Stimulated activated CD8-positive, alpha-beta memory T cell treated with anti-CD3 and anti-CD28 coated beads, Interleukin-4, amount 100 ng/mL, for 48 hours (primary cell): ENCODE data around the gene SMO.

Source experiments
- DNase-seq: peaks from one replicate; pipeline ENCODE4 v3.0.0-alpha.2; 2020

Gene SMO

GRCh38 chr7:129188372-129188891 is at the start of gene SMO:
Gene SMO, plus strand, starts transcription at chr7:129188633. Its CDS starts 519 bp downstream, at chr7:129189152.
- DNase-seq = no peak

GRCh38 chr7:129143724-129144094 is 44.7 kb upstream of the SMO start:
- no peak for DNase-seq

GRCh38 chr7:129144095-129144833 is 44.2 kb upstream of the SMO start, which contains the start of gene TSPAN33:
Gene TSPAN33, plus strand, starts transcription at chr7:129144707. Its CDS starts 274 bp downstream, at chr7:129144981.
- DNase-seq = peak; percentile 81

GRCh38 chr7:129144834-129145668 is 43.4 kb upstream of the SMO start:
- peak; percentile 56 for DNase-seq

GRCh38 chr7:129146237-129146979 is 42.0 kb upstream of the SMO start:
- DNase-seq = no peak

GRCh38 chr7:129147731-129148130 is 40.7 kb upstream of the SMO start:
- DNase-seq = no peak

- DNase-seq = no peak
Observed at GRCh38 chr7:129149511-129149910, 38.9 kb upstream of the SMO start.

GRCh38 chr7:129150199-129150996 is 38.0 kb upstream of the SMO start:
- DNase-seq = no peak

GRCh38 chr7:129157651-129158050 is 30.8 kb upstream of the SMO start:
- DNase-seq = no peak

GRCh38 chr7:129159539-129159938 is 28.9 kb upstream of the SMO start:
- no peak for DNase-seq

- DNase-seq = no peak
Observed at GRCh38 chr7:129160161-129160905, 28.1 kb upstream of the SMO start.

GRCh38 chr7:129161524-129162225 is 26.8 kb upstream of the SMO start:
- DNase-seq = no peak

- no peak for DNase-seq
Observed at GRCh38 chr7:129162732-129163131, 25.7 kb upstream of the SMO start.

- no peak for DNase-seq
Observed at GRCh38 chr7:129163875-129164544, 24.4 kb upstream of the SMO start.

GRCh38 chr7:129166745-129167144 is 21.7 kb upstream of the SMO start:
- DNase-seq = no peak

GRCh38 chr7:129167817-129168216 is 20.6 kb upstream of the SMO start:
- DNase-seq = no peak

- no peak for DNase-seq
Observed at GRCh38 chr7:129168231-129169021, 20.0 kb upstream of the SMO start.

GRCh38 chr7:129169171-129169671 is 19.2 kb upstream of the SMO start:
- DNase-seq = peak; percentile 67
